HG03135 (cell line): ENCODE measurements around the gene COLEC12.
"Not testable (repeated sequence)": the region's sequence is repeated elsewhere in the genome, so short reads cannot be mapped to it uniquely, and the experiment has no call there.

Experiments
- ATAC-seq: cut with Tn5 transposase; IDR thresholded peaks from one replicate; pipeline ENCODE4 v1.9.1; 2021; ENCODE audit warnings: mild to moderate bottlenecking, moderate library complexity; ENCODE audit not compliant: unreplicated experiment

COLEC12 gene

DNA sequence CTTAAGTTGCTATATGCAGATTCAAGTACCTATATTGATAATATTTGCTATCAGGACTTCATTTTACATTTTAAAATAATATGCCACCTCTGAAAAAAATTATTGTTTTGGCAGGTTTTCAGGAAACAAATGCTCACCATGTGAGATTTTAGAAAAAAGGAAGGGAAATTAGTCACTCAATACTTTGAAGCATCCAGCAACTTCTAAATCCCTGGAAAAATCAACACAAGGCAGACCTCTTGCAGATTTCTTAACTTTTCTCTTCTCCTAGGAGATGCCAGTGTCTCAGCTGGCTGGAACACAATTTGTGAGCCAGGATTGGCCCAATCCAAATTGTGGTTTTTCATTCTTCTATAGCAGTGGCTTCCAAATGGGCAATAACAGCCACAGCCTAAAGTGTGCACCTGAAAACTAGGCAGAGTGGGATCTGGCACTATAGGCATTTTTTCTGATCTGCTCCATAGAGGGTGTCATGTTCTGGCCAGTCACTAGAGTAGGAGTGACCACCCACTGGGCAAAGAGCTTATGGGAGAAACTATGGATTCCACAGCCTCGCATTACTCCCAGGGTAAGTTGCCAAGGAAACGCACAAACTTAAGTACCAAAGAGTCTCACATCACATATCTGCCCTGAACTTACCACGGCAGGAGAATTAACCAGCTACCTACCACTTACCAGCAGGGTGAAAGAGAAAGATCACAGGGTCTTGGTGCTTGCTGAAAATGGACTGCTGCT is 204.6 kb downstream of the COLEC12 start:
- ATAC-seq, result no peak

DNA sequence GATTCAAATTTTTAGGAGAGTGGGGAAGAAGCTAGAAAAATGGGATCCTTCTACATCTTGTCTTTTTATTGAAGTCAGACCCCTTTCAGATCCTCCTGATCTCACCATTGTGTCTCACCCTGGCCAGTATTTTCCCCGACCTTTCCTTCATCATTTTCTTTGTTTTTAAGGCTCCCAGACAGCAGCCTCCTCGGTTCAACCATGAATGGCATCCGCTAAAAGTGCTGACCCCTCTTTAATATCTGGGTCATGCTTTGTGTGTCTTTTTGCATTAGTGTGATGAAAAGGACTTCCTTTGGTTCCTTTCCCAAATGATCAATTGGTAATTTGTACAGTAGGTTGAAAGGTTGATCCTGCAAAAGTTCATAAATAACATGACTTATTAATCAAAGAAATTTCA is 205.9 kb downstream of the COLEC12 start:
- no peak for ATAC-seq

DNA sequence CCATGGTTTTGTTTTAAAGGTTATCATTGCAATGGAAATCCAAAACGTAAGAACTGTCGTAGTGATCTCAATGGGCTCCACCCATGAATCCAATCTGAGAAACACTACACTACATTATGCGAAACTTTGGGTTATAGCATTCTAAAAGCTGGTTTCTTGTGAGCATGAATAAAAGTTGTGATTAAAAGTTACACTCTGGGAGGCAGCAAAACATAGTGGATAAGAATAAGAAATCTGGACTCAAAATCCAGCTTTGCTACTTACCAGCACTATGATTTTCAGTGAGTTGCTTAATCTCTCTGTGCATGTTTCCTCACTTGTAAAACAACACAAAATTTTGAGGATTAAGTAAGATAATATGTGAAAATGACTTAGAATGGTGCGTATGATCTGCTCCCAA is 207.0 kb downstream of the COLEC12 start:
- ATAC-seq, result no peak

DNA sequence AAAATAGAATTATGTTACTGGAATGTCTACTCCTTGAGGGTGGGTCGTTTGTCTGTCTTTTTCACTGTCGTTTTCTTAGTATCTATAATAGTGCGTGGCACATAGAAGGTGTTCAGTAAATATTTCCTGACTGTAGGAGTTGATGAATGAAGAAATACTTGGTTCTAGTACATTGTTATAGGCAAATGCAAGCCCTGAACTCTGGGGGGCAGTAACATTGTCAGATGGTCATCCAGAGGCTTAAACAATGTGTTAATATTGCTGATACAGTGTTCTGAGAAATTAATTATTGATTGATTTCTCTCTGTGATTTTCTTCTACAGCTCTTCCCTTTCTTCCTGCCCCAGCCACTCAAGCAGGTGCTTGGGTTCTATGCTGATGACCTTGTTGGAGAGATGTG is 208.2 kb downstream of the COLEC12 start:
- no peak for ATAC-seq

DNA sequence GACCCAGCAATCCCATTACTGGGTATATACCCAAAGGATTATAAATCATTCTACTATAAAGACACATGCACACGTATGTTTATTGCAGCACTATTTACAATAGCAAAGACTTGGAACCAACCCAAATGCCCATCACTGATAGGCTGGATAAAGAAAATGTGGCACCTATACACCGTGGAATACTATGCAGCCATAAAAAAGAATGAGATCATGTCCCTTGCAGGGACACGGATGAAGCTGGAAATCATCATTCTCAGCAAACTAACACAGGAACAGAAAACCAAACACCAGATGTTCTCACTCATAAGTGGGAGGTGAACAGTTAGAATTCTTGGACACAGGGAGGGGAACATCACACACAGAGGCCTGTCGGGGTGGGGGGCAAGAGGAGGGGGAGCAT is 210.5 kb downstream of the COLEC12 start:
- not testable (repeated sequence) for ATAC-seq

DNA sequence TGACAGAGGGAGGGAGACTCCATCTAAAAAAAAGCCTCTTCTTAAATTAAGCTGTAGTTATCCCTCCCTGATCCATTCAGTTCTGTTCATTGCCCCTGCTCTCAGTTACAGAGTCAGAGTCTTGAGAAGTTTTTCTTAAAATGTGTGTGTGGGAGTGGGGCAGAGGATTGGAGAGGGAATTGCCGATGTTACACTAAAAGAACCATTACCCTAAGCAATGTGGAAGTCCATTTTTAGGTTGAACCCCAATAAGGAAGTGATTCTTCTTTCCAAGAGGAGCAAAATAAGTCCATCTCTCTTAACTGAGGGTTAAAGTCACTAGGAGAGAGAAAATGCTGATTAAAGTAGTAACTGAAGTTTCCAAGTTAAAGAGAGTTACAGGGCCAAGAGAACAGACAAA is 211.5 kb downstream of the COLEC12 start:
- no peak for ATAC-seq

DNA sequence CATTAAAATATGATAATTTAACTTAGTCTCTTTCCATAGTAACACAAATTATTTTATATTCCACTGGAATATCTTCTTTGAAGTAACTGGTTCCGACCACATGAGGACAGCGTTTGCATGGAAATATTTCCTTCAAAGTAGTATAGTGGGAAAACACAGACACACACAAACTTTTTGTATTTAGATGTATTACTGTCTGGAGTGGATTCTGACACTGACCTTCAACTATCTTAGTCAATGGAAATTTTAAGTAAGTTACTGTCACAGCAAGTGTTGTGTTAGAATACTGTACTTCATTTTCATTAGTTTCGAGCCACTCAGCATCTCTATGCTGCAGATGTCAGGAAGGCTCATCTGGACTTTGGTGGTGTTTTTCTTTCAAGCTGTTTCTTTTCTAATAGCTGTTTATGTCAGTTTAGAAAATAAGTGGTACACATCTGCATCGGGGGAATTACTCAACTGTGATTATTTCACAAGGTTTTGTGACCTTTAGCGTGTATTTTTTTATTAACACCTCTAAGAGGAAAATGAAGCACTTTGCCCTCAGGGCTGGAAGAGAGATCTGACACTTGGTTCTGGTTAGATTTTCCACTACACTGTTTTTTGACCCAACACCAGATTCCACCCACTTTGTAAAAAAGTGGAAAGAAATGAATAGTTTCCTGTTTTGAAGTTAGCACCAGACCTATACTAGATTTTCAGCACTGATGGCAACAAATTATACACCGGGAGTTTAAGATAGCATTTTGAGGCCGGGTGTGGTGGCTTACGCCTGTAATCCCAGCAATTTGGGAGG is 213.8 kb downstream of the COLEC12 start:
- ATAC-seq, result no peak

DNA sequence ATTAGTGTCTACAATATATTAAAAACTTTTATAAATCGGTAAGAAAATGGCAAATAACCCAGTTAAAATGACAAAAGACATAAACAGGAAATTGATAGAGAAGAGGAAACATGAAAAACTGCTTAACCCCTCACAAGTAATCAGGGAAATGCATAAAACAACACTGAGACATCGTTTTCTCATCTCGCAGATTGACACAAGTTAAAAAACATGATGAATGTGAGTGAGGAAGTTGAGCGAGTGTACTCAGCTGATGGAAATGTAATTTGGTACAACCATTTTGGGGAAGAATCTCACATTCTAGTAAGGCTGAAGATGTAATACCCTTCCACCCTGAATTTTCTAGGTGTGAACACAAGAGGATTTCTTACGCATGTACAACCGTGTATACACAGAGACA is 214.7 kb downstream of the COLEC12 start:
- ATAC-seq, result no peak

DNA sequence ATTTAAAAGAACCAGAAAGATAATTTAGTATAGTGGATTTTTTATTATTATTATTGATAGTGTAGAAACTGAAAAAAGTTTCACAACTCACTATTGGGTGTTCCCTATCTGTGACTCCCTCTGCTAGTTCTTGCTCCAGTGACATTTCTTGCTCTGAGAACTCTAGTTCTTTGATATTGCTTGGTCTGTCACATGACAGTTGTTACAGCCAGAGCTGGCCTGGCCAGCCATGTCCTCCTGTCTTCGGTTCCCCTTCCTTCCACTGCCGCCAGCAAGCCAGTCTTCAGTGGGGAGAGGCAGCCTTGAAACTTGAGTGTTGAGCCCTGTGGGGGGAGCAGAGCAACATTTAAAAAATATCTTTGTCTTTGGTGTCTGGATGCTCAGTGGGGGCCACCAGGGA is 225.0 kb downstream of the COLEC12 start:
- no peak for ATAC-seq

DNA sequence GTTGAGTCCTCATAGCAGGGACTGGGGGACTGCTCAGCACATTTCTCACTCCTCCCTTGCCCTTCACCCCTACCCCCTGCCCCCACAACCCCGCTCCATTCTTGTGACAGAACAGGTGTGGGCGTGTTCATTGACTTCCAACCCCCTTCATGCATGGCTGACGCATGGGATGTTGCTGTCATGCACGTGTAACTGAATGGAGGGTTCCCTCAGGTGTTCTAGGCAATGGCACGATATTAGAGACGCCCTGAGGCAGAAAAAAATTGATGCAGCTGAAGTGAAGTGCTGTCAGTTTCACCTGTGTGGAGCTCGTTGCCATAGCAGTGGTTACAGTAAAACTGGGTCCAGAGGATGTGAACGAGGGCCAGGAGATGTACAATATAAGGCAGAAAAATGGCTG is 226.2 kb downstream of the COLEC12 start:
- ATAC-seq, result no peak

DNA sequence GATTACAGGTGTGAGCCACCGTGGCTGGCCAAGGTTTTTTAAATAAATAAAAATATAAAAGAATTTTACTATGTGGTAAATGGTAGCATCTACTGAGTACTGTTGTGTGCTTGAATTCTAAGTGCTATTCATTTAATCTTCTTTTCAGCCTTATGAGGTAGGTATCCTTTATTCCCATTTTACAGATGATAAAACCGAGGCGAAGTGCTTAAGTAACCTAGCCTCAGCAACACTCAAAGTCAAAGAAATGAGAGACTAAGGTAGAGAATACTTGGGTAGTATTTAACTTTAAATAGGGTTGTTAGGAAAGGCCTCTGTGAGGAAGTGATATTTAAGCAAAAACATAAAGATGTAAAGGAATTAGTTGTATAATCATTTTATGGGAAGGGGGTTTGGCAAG is 227.0 kb downstream of the COLEC12 start:
- no peak for ATAC-seq

DNA sequence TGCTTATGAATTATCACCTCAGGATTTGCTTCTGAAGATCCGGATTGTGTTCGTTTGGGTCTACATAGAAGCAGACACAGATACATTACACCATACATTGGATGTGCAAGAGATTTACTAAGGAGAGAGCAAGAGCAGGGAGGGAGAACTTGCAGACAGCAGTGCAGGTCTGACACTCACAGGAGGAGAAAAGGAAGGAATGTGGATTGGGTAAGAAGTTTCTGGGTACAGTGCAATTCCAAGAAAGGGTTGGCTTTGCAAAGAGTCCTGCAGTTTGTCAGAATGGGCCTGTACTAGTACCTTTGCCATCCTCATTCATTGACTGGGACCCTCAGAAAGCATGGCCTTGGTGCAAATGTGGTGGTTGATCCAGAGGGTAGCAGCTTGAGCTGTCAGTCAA is 227.9 kb downstream of the COLEC12 start:
- no peak for ATAC-seq

DNA sequence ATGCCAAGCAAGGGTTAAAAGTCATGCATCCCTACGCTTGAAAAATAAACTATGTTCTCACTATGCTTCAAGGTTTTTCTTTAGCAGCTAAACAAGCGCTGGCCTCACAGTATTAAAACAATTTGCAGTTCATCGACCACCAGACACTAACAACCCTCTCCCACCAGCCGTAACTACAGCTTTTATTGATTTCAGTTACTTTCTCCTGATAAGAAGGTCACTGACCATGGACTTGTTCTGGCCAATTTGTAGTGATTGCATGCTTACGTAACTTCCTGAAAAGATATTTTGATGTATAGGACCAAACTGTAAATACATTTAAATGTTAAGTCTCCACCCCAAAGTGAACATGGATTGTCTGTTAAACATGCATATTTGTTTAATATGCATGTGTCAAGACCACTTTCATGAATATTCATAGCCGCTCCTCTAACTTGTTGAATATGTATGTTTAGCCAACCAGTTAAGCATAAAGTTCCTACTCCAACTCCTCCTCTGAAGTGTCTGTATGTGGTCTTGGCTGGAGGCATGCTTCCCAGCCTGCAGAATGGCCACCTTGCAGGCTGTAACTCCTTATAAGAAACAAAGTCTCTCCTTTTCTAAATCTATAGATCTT is 230.9 kb downstream of the COLEC12 start:
- no peak for ATAC-seq

DNA sequence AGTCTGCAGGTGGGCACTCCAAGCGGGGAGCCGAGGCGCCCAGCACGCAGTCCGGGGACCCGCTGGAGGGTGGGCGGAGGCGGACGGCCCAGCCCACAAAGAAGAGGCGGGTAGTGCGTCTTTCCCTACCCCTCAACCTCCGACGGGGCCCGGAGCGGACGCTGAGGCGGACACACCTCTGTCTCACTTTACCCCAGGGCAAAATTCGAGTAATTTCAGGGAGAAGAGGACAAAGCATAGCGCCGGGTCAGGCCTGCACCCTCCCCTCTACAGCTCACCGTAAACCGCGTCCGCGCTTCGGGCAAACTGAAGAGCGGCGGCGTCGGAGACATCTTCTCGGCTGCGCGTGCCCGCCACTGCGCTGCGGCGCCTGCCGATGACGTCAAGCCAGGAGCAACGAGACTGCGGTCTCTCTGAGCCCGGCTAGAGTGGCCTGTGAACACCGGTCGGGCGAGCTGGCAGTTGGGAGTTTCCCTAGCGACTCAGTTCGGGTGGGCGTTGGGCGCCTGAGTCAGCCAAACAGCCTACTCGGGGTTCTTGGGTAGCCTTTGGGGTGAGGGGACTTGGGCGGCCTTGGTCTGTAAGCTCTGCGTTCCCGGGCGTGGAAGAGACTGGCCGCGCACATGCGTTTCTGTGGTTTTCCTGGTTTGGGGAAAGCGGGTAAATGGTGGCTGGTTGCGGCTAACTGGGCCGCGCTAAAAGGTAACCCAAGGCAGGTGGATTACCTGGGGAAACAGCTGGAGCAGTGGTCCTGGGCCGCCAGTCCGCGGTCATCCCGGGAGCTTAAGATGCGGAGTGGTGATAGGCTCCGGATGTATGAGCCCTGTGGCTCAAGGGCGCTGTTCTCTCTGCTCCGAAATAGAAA is 232.6 kb downstream of the COLEC12 start, which contains the start of gene THOC1:
Gene THOC1 (minus strand): TSS at position 360 of the 865 bp plus-strand sequence. CDS start 28 bp downstream, at position 332.
- peak; percentile 93 for ATAC-seq

DNA sequence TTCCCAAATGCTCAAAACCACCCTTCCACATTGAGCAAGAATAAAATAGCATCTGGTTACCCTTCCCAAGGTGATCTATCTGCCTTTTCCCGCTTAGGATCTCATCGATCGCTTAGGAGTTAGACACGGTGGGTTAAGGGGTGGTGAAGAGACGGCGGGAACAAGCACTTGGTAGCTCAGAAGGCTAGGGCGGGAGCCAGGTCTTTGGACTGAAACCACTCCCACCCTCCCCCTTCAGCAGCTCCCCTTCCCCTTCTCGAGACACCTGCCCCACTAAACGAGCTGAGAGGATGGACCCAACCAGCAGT is 233.2 kb downstream of the COLEC12 start:
- peak; percentile 30 for ATAC-seq
